AG09319 (cell line): ENCODE data around the gene ADISSP.

Experiments used
- DNase-seq: peaks from one replicate; pipeline ENCODE4 v3.0.0-alpha.2; 2010; ENCODE audit warnings: low read depth; ENCODE audit errors: extremely low read depth
- CTCF ChIP-seq: IDR thresholded peaks from 2 replicates; pipeline ENCODE4 v1.5.1; 2011; ENCODE audit warnings: low read depth, mild to moderate bottlenecking, inconsistent platforms, low read length, moderate library complexity

The ADISSP gene

GRCh38 chr20:3801846-3802245, 34.3 kb upstream of the ADISSP start:
- no peak for DNase-seq
- no peak for TF ChIP-seq CTCF

- no peak for TF ChIP-seq CTCF
- no peak for DNase-seq
These were observed 33.7 kb upstream of the ADISSP start for GRCh38 chr20:3801299-3801698.

DNA sequence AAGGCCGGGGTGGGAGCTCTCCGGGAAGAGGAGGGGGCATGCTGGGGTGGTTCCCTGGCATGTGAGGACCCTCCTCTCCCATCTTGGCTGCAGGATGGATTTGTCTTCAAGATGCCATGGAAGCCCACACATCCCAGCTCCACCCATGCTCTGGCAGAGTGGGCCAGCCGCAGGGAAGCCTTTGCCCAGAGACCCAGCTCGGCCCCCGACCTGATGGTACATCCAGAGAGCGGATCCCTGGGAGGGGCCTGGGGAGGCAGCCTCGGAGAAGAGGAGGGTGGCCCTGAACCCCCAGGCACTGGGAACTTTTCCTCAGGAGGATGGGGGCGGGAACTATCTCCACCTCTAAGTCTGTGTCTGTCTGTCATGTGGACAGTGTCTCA, 33.3 kb upstream of the ADISSP start:
- no peak for TF ChIP-seq CTCF
- no peak for DNase-seq

GRCh38 chr20:3800256-3800877, 32.8 kb upstream of the ADISSP start:
- DNase-seq, result no peak
- no peak for TF ChIP-seq CTCF

GRCh38 chr20:3798908-3799248, 31.3 kb upstream of the ADISSP start:
- no peak for TF ChIP-seq CTCF
- no peak for DNase-seq

GRCh38 chr20:3798373-3798768, 30.8 kb upstream of the ADISSP start:
- no peak for DNase-seq
- no peak for TF ChIP-seq CTCF

GRCh38 chr20:3797592-3798372, 30.2 kb upstream of the ADISSP start:
- no peak for TF ChIP-seq CTCF
- no peak for DNase-seq
